ENCODE measurements around the gene TNFRSF9.
"Not testable (repeated sequence)": the region's sequence is repeated elsewhere in the genome, so short reads cannot be mapped to it uniquely, and the experiment has no call there.

The TNFRSF9 gene

GRCh38 chr1:7928247-7928646, 12.4 kb downstream of the TNFRSF9 start:
- FAIRE-seq (no peak), DNase-seq (ENCODE audit: insufficient read length, low spot score) (no peak)
- TF ChIP-seq POLR2AphosphoS5 (IDR thresholded peaks at IDR 0.05; ENCODE audit: low read depth, low read length): no peak
- TF ChIP-seq POLR2A (IDR thresholded peaks at IDR 0.05; ENCODE audit: low read depth, low read length): no peak
- TF ChIP-seq PAX5 (IDR thresholded peaks at IDR 0.05; ENCODE audit: insufficient read depth, low read length, severe bottlenecking): no peak
- no peak for TF ChIP-seq TAF1 (IDR thresholded peaks at IDR 0.05; ENCODE audit: low read depth, low read length)

- FAIRE-seq: not testable (repeated sequence)
Measured at GRCh38 chr1:7927061-7927460, 13.6 kb downstream of the TNFRSF9 start.

GRCh38 chr1:7922301-7922700, 18.3 kb downstream of the TNFRSF9 start:
- no peak for TF ChIP-seq TAF1 (IDR thresholded peaks at IDR 0.05; ENCODE audit: low read depth, low read length)
- TF ChIP-seq POLR2AphosphoS5 (IDR thresholded peaks at IDR 0.05; ENCODE audit: low read depth, low read length): no peak
- TF ChIP-seq POU2F2 (IDR thresholded peaks at IDR 0.05; ENCODE audit: low read depth, low read length): no peak
- TF ChIP-seq PAX5 (IDR thresholded peaks at IDR 0.05; ENCODE audit: insufficient read depth, low read length, severe bottlenecking): no peak
- TF ChIP-seq SPI1 (IDR thresholded peaks at IDR 0.05; ENCODE audit: low read depth, low read length): no peak
- TF ChIP-seq POLR2A (IDR thresholded peaks at IDR 0.05; ENCODE audit: low read depth, low read length): no peak
- DNase-seq (ENCODE audit: insufficient read length, low spot score) (no peak), FAIRE-seq (no peak)

More at GRCh38 chr1:7927061-7927460, 13.6 kb downstream of the TNFRSF9 start:
- not testable (repeated sequence) for DNase-seq (ENCODE audit: insufficient read length, low spot score)

GRCh38 chr1:7921796-7922195, 18.8 kb downstream of the TNFRSF9 start:
- TF ChIP-seq SPI1 (IDR thresholded peaks at IDR 0.05; ENCODE audit: low read depth, low read length): no peak
- no peak for TF ChIP-seq POLR2A (IDR thresholded peaks at IDR 0.05; ENCODE audit: low read depth, low read length)
- TF ChIP-seq POU2F2 (IDR thresholded peaks at IDR 0.05; ENCODE audit: low read depth, low read length): no peak
- no peak for TF ChIP-seq TAF1 (IDR thresholded peaks at IDR 0.05; ENCODE audit: low read depth, low read length)
- TF ChIP-seq POLR2AphosphoS5 (IDR thresholded peaks at IDR 0.05; ENCODE audit: low read depth, low read length): no peak
- no peak for TF ChIP-seq PAX5 (IDR thresholded peaks at IDR 0.05; ENCODE audit: insufficient read depth, low read length, severe bottlenecking)
- FAIRE-seq: no peak

GRCh38 chr1:7919880-7920279, 20.8 kb downstream of the TNFRSF9 start:
- no peak for DNase-seq (ENCODE audit: insufficient read length, low spot score)
- no peak for FAIRE-seq
- no peak for TF ChIP-seq POU2F2 (IDR thresholded peaks at IDR 0.05; ENCODE audit: low read depth, low read length)
- TF ChIP-seq TAF1 (IDR thresholded peaks at IDR 0.05; ENCODE audit: low read depth, low read length): no peak
- TF ChIP-seq PAX5 (IDR thresholded peaks at IDR 0.05; ENCODE audit: insufficient read depth, low read length, severe bottlenecking): no peak
- no peak for TF ChIP-seq POLR2AphosphoS5 (IDR thresholded peaks at IDR 0.05; ENCODE audit: low read depth, low read length)
- no peak for TF ChIP-seq SPI1 (IDR thresholded peaks at IDR 0.05; ENCODE audit: low read depth, low read length)
- no peak for TF ChIP-seq POLR2A (IDR thresholded peaks at IDR 0.05; ENCODE audit: low read depth, low read length)

More at GRCh38 chr1:7921796-7922195, 18.8 kb downstream of the TNFRSF9 start:
- DNase-seq (ENCODE audit: insufficient read length, low spot score): no peak

GRCh38 chr1:7917971-7918370, 22.7 kb downstream of the TNFRSF9 start:
- not testable (repeated sequence) for FAIRE-seq; DNase-seq (ENCODE audit: insufficient read length, low spot score)

- DNase-seq (ENCODE audit: insufficient read length, low spot score): no peak
- no peak for FAIRE-seq
- TF ChIP-seq POLR2AphosphoS5 (IDR thresholded peaks at IDR 0.05; ENCODE audit: low read depth, low read length) (no peak), POU2F2 (IDR thresholded peaks at IDR 0.05; ENCODE audit: low read depth, low read length) (no peak), POLR2A (IDR thresholded peaks at IDR 0.05; ENCODE audit: low read depth, low read length) (no peak), TAF1 (IDR thresholded peaks at IDR 0.05; ENCODE audit: low read depth, low read length) (no peak), SPI1 (IDR thresholded peaks at IDR 0.05; ENCODE audit: low read depth, low read length) (no peak)
Measured at GRCh38 chr1:7916501-7916830, 24.2 kb downstream of the TNFRSF9 start.

GRCh38 chr1:7915826-7916500, 24.7 kb downstream of the TNFRSF9 start:
- TF ChIP-seq POU2F2 (IDR thresholded peaks at IDR 0.05; ENCODE audit: low read depth, low read length) (no peak), POLR2AphosphoS5 (IDR thresholded peaks at IDR 0.05; ENCODE audit: low read depth, low read length) (no peak), TAF1 (IDR thresholded peaks at IDR 0.05; ENCODE audit: low read depth, low read length) (no peak)
- no peak for FAIRE-seq
- DNase-seq (ENCODE audit: insufficient read length, low spot score): no peak

- FAIRE-seq: no peak
- TF ChIP-seq POLR2A (IDR thresholded peaks at IDR 0.05; ENCODE audit: low read depth, low read length) (no peak), TAF1 (IDR thresholded peaks at IDR 0.05; ENCODE audit: low read depth, low read length) (no peak), POU2F2 (IDR thresholded peaks at IDR 0.05; ENCODE audit: low read depth, low read length) (no peak), SPI1 (IDR thresholded peaks at IDR 0.05; ENCODE audit: low read depth, low read length) (no peak; the same call in 1 of the 2 replicates), POLR2AphosphoS5 (IDR thresholded peaks at IDR 0.05; ENCODE audit: low read depth, low read length) (no peak), PAX5 (IDR thresholded peaks at IDR 0.05; ENCODE audit: insufficient read depth, low read length, severe bottlenecking) (no peak)
- DNase-seq (ENCODE audit: insufficient read length, low spot score): no peak
Measured at GRCh38 chr1:7912743-7913557, 27.7 kb downstream of the TNFRSF9 start.

- no peak for DNase-seq (ENCODE audit: insufficient read length, low spot score)
- TF ChIP-seq SPI1 (IDR thresholded peaks at IDR 0.05; ENCODE audit: low read depth, low read length): no peak
- TF ChIP-seq TAF1 (IDR thresholded peaks at IDR 0.05; ENCODE audit: low read depth, low read length): no peak
- TF ChIP-seq POLR2A (IDR thresholded peaks at IDR 0.05; ENCODE audit: low read depth, low read length): no peak
- no peak for TF ChIP-seq POLR2AphosphoS5 (IDR thresholded peaks at IDR 0.05; ENCODE audit: low read depth, low read length)
- no peak for TF ChIP-seq POU2F2 (IDR thresholded peaks at IDR 0.05; ENCODE audit: low read depth, low read length)
- TF ChIP-seq PAX5 (IDR thresholded peaks at IDR 0.05; ENCODE audit: insufficient read depth, low read length, severe bottlenecking): no peak
- FAIRE-seq: no peak
Measured at GRCh38 chr1:7912145-7912544, 28.5 kb downstream of the TNFRSF9 start.
